GM18520 (cell line): ENCODE results near the gene MCRIP1.

Source experiments
- ATAC-seq: cut with Tn5 transposase; IDR thresholded peaks from one replicate; pipeline ENCODE4 v1.9.1; 2021; ENCODE audit not compliant: unreplicated experiment

The MCRIP1 gene

DNA sequence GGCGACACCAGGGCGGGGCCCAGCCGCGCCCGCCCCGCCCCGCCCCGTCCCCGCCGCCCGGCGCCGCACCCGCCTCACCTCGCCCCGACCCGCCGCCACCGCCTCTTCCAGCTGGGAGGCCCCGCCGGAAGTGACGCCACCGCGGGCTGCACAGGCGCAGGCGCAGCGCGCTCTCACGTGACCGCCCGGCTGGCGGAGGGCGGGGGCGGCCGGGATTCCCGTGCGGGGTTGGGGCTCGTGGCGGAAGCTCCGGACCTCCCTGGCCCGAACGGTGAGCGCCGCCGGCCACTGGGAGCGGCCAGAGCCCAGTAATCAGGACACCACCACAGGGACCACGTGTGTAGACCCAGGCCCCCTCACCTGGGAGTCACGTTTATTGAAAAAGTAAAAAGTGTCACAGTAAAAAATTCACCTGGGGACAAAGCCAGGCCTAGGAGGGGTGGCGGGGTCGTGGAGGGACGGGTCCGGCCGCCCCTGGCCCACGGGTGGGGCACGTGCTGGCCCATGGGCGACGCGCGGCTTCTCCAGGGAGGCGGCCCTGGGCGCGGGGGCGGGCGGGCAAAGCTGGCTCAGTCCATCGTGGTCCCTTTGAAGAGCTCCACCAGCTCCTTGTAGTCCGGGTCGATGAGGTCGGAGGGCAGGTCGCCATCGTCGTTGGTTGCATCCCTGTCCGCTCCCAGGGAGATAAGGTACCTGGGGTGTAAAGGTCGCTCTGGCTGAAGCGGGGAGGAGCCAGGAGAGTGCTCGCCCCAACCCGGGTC lies at the start of gene MCRIP1:
Gene MCRIP1 (minus strand): TSS at position 132 of the 761 bp plus-strand sequence. CDS start 8,785 bp downstream, outside the sequence.
- peak; percentile 1 for ATAC-seq

DNA sequence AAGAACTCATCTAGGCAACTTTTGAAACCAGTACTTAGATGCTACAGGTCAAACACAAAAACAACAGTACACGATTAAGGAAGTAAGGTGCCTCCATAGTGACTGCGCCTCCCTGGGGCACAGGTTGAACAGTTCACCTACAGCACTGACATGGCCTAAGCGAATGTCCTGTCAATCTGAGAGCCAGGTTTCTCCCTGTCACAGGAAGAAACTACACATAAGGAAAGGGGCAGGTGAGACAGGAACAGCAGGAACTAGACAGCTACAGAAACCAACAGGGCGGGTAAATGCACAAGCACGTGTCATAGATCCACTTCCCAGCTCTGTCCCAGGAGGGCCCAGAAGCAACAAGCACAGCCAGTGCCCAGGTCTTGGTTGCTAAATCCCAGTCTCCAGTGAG lies 46.0 kb upstream of the MCRIP1 start:
- no peak for ATAC-seq

DNA sequence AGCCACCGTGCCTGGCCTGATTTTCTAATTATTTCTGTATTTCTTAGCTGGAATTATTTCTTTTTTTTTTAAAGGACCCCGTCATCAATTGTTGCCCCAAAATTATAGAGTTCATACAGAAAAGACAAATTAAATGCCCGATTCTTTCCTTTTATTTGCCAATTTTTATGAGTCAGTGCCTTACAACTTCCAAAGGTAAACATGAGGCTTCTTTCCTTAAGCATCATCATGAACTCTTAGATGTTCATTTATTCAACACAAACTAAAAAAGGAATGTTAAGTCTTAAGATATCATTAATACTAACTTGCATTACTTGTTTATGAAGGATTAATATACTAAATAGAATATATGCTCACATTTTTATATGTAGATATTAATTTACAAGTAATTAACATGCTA lies 45.2 kb upstream of the MCRIP1 start:
- ATAC-seq, result no peak

DNA sequence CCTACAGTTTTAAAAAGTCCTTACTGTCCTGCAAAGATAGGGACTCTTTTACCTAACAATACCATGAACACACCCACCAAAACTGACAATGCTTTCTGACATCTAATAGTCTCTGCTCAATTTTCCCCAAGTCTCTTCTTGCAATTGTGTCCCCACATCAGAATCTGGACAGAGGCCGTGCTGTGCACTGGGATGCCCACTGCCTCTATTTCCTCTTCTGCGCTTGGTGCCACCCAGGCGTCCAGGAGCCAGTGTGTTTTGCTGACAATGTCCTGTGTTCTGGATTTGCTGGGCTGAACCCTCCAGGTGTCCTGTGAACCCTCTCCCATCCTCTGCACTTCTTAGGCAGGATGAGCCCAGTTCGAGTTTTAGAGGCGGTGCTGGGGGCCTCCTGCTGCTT lies 44.5 kb upstream of the MCRIP1 start:
- no peak for ATAC-seq

DNA sequence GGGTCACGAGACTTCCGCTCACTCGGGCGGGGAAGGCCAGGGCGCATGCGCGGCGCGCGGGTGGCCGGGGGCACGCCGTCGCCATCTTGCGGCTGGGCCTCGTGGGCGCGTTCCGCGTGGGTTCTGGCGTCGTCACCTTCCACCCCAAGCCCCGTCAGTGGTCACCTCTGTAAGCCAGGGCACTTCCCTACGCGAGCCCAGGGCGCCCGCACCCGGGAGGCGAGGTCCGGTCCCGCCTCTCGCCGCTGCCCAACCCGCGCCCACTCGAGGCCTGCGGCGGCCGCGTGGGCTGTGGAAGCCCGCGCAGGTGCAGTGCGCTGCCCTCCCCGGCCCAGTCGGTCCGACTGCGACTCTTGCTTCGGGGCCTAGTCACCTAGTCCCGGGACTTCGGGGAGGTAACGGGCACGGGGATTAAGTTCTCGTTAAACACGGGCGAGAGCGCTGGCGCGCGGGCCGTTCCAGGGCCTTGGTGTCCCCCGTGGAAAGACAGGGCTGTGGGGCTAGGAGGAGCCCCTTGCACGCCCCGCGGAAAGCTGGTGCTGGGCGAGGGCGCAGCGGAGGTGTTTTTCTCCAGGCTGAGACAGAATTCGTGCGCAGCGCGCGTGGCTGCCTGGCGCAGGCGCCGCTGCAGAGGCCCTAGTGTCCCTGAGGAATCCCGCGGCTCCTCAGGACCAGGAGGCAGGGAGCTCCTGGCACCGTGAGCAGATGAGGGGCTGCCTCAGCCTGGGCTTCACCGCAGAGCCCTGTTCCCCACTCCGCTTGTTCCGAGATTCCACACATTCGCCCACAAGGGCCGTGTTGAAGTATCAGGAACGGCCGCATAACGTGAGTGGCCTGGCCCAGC lies 38.5 kb upstream of the MCRIP1 start:
- ATAC-seq, result peak; percentile 36

GRCh38 chr17:81870981-81871386 lies 37.9 kb upstream of the MCRIP1 start, which contains the start of gene ARHGDIA:
Gene ARHGDIA, minus strand, starts transcription at chr17:81871337. Its CDS starts 1,407 bp downstream, at chr17:81869930.
- no peak for ATAC-seq

GRCh38 chr17:81870131-81870980 lies 37.3 kb upstream of the MCRIP1 start:
- ATAC-seq, result no peak

DNA sequence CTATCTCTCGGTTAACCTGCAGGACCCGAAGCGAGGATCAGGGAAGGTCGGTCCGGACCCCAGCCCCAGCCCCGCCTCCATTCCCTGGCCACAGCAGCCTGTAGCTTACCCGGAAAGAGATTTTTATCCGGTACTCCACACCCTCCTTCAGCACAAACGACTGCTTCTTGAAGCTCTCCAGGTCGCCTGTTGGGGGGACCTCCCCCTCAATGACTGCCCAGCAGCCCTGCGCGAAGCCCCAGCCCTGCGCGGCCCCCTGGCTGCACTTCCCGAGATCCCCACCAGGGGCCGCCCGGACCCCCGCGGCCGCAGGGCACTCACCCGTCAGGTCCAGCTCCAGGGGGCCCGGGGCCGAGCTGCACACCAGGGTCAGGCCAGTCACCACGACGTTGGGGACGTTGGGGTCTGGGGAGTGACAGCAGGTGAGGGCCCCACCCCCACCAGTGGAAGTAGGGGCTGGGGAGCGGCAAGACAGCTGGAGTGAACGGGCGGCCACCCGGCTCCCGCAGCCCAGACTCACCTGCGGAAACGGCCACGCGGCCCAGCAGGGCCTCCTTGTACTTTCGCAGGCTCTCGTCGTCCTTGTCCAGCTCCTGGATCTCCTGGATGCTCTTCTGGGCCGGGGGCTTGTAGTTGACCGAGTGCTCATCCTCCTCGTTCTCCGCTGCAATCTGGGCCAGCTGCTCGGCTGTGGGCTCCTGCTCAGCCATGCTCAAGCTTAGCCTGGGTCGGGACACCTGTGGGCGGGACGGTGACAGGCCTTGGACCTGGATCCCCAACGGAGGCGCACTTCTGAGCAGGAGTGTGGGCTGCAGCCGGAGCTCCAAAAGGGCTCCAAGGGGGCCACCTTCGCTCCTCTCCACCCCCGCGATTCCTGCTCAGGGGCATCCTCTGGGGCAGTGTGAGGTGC lies 36.4 kb upstream of the MCRIP1 start:
- no peak for ATAC-seq

DNA sequence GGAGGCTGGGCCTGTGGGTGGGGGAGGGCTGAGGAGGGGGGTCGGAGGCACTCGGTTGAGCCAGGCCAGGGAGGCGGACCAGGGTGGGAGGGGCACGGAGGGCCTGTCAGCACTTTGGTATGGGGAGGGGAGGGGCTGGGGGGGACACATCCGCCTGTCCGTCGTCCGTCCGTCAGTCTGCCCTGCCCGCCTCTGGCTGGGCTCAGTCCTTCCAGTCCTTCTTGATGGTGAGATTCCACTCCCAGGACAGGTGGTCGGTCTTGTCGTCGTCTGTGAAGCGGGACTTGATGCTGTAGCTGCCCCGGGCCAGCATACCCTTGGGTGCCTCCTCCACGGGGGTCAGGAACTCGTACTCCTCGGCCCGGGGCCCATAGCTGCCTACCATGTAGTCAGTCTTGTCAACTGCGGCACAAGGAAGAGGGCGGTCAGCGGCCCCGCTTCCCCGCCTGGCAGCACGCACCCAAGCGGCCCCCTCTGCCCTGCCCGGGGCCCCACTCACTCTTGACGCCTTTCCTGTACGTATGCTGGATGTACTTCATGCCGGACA lies 35.7 kb upstream of the MCRIP1 start:
- no peak for ATAC-seq

GRCh38 chr17:81867991-81868673 lies 35.0 kb upstream of the MCRIP1 start:
- no peak for ATAC-seq

DNA sequence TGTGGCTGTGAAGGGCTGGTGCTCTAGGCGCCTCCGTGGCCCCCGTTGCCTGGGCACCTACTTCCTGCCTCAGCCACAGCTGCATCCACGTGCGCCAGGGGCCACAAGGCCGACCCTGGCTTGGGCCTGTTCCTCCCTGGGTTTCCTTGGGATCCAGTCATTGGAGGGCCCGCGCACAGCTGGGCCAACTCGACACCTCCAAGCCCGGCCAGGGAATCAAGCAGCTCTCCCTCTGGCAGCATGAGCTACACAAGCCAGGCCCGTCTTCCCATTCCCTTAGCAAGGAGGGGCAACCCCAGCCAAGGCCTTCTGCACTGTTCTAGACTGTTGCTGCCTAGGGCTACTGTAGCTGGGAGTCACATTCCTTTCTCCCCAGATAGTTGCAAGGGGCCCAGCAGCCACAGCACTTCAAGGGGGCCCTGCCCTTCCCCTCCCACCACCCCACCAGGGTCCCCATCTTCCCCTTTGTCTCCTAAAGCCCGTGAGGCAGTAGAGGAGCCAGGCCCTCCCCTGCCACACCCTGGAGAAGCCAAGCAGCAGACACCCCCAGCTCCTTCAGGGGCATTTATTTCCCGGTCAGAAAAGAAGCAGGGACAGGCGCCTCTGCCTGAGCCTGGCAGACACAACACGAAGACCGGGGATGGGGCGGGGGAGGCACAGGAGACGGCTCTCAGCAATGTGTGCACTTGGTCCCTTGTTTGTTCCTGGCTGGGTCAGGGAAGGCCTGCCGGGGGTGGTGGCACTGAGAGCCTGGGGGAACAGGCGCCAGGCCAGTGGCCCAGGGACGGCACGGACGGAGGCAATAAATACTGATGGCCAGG lies 34.3 kb upstream of the MCRIP1 start:
- no peak for ATAC-seq

- ATAC-seq, result no peak
Observed at GRCh38 chr17:81866440-81867169, 33.5 kb upstream of the MCRIP1 start.

GRCh38 chr17:81865733-81866439 lies 32.8 kb upstream of the MCRIP1 start:
- no peak for ATAC-seq

DNA sequence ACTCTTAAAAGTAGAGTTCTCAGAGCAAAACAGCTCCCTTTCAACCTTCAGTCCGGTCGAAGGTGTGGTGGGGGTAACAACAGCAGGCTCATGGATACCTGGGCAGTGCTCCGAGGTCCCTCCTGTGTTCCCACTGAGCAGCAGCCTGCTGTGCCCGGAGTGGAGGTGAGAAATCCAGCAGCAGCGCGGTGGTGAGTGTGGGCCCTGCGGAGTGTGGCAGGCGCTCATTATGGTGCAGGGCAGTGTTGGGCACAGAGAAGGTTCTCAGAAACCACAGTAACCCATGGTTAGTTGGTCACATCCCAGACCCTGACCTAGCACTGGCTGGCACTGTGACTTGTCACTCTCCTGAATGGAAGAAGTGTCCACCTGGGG lies 32.3 kb upstream of the MCRIP1 start:
- ATAC-seq, result no peak

DNA sequence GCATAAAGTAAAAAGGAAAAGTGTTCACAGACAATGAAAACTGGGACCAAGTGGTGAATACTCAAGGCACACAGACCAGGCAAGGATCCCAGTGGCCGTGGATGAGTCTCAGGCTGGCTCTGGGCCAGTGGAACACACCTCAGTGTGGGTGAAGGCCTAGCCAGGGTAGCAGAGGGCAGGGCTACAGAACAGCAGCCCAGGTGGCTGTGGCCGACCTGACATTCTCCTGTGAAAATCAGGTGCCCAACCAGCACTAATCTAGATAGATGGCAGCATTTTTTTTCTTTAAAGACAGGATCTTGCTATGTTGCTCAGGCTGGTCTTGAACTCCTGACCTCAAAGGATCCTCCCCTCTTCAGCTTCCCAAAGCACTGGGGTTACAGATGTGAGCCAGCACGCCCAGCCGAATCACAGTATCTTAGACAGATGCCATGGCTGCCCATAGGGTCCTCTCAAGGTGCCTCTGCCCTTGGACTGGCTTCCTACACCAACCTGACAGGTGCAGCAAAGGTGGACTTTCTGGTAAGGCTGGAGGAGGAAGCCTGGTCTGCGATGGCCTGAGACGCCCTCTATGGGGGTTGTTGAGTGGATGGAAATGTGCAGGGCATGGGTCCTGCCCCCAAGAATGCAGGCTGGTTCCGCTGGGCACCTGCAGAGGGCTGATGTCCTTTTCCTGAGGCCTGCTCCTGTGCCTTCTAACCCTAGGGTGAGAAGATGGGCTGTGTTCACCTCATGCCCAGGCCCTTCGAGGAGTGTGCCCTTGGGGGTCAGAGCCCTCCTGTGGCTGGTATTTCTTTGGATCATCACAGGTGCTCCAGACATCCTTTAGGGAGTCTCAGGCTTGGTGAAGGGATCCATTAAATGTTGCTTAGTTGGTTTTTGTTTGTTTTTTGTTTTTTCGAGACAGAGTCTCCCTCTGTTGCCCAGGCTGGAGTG lies 31.0 kb upstream of the MCRIP1 start:
- no peak for ATAC-seq

- no peak for ATAC-seq
Observed at GRCh38 chr17:81863123-81863675, 30.1 kb upstream of the MCRIP1 start.
